A549 (cell line): ENCODE data around the gene TMEM171.

Source experiments
- BHLHE40 ChIP-seq: IDR thresholded peaks from 2 replicates; pipeline ENCODE4 v1.6.1; 2012; ENCODE audit warnings: low read depth, low read length, inconsistent platforms
- CBX8 ChIP-seq: fragments of 200-600 bp; sonication (generic); IDR thresholded peaks from 2 replicates; pipeline ENCODE4 v1.6.1; 2016
- HOXB13 ChIP-seq: fragments of 250-450 bp; sonication (Bioruptor Pico); IDR thresholded peaks from 2 replicates; pipeline ENCODE4 v1.5.0; 2020; ENCODE audit warnings: low read depth, mild to moderate bottlenecking, moderate library complexity
- KDM1A ChIP-seq: fragments of 200-600 bp; sonication (generic); IDR thresholded peaks from 2 replicates; pipeline ENCODE4 v1.6.1; 2016; ENCODE audit warnings: low read depth, mild to moderate bottlenecking
- MAFK ChIP-seq: fragments of 450-650 bp; IDR thresholded peaks from 2 replicates; pipeline ENCODE4 v1.6.1; 2014; ENCODE audit not compliant: partially characterized antibody
- MYC ChIP-seq: IDR thresholded peaks from 2 replicates; pipeline ENCODE4 v1.6.1; 2012; ENCODE audit warnings: mild to moderate bottlenecking, inconsistent platforms, low read length, improper control_type of control experiment, borderline replicate concordance
- POLR2A ChIP-seq: IDR thresholded peaks from 2 replicates; pipeline ENCODE4 v1.6.1; 2012; ENCODE audit warnings: mild to moderate bottlenecking, low read length
- RAD21 ChIP-seq, 2 experiments: fragments of >200 bp in 1 of 2; sonication (Bioruptor Twin) in 1 of 2; formaldehyde crosslinking in 1 of 2; IDR thresholded peaks in 1 of 2; conservative IDR thresholded peaks in 1 of 2; 2 replicates in 1 of 2; 3 replicates in 1 of 2; pipeline ENCODE4 v1.6.1; 2012 to 2018; ENCODE audit warnings: inconsistent platforms in 1 of 2
- RFX5 ChIP-seq: fragments of 450-650 bp; IDR thresholded peaks from 2 replicates; pipeline ENCODE4 v1.7.1; 2014; ENCODE audit warnings: antibody characterized with exemption, mild to moderate bottlenecking, moderate library complexity
- ZC3H11A ChIP-seq: fragments of 450-650 bp; IDR thresholded peaks from 2 replicates; pipeline ENCODE4 v1.6.1; 2014; ENCODE audit warnings: antibody characterized with exemption, mild to moderate bottlenecking
- ZFP36 ChIP-seq: fragments of 450-650 bp; IDR thresholded peaks from 2 replicates; pipeline ENCODE4 v1.6.1; 2014; ENCODE audit warnings: borderline replicate concordance; ENCODE audit not compliant: partially characterized antibody
- TF ChIP-seq, protein P1 (sequence below): fragments of >200 bp; sonication (Bioruptor Twin); formaldehyde crosslinking; IDR thresholded peaks from 3 replicates; pipeline ENCODE4 v1.5.1; 2016
- TF ChIP-seq, protein P2 (sequence below): IDR thresholded peaks from 2 replicates; pipeline ENCODE4 v1.6.1; 2012
- TF ChIP-seq, protein P3 (sequence below): fragments of >200 bp; sonication (Bioruptor Twin); formaldehyde crosslinking; IDR thresholded peaks from 3 replicates; pipeline ENCODE4 v1.6.1; 2016

DNA sequence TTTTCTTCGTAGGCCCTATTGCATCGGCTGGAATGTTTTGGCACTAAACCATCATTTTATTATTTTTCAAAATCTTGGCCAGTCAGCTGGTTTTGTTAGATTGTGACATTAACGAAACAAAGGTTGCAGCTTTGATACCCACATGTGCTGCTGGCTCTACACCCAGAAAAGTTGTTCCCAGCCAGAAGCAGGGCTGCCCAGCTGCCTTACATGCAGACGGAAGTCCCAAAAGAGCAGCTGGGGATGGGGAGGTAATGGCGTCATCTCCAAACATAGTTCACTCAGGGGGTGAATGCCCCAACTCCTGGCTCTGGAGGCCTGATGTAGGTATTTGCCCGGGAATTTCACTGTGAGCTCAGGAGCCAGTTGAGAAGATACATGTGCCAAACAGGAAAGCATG lies 23.3 kb downstream of the TMEM171 start:
- TF ChIP-seq RAD21 (conservative IDR thresholded peaks at IDR 0.05 in 1 of 2, IDR thresholded peaks at IDR 0.05 in 1 of 2): no peak
- TF ChIP-seq ZC3H11A: no peak
- TF ChIP-seq, protein P1, sequence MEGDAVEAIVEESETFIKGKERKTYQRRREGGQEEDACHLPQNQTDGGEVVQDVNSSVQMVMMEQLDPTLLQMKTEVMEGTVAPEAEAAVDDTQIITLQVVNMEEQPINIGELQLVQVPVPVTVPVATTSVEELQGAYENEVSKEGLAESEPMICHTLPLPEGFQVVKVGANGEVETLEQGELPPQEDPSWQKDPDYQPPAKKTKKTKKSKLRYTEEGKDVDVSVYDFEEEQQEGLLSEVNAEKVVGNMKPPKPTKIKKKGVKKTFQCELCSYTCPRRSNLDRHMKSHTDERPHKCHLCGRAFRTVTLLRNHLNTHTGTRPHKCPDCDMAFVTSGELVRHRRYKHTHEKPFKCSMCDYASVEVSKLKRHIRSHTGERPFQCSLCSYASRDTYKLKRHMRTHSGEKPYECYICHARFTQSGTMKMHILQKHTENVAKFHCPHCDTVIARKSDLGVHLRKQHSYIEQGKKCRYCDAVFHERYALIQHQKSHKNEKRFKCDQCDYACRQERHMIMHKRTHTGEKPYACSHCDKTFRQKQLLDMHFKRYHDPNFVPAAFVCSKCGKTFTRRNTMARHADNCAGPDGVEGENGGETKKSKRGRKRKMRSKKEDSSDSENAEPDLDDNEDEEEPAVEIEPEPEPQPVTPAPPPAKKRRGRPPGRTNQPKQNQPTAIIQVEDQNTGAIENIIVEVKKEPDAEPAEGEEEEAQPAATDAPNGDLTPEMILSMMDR: no peak
- TF ChIP-seq MAFK: no peak
- no peak for TF ChIP-seq ZFP36
- TF ChIP-seq HOXB13 (CRISPR knock-in tag): no peak
- no peak for TF ChIP-seq BHLHE40
- TF ChIP-seq CBX8: no peak
- TF ChIP-seq POLR2A: no peak
- TF ChIP-seq, protein P2, sequence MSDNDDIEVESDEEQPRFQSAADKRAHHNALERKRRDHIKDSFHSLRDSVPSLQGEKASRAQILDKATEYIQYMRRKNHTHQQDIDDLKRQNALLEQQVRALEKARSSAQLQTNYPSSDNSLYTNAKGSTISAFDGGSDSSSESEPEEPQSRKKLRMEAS: no peak
- TF ChIP-seq MYC: no peak
- TF ChIP-seq KDM1A: no peak
- TF ChIP-seq, protein P3, sequence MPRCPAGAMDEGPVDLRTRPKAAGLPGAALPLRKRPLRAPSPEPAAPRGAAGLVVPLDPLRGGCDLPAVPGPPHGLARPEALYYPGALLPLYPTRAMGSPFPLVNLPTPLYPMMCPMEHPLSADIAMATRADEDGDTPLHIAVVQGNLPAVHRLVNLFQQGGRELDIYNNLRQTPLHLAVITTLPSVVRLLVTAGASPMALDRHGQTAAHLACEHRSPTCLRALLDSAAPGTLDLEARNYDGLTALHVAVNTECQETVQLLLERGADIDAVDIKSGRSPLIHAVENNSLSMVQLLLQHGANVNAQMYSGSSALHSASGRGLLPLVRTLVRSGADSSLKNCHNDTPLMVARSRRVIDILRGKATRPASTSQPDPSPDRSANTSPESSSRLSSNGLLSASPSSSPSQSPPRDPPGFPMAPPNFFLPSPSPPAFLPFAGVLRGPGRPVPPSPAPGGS: no peak
- no peak for TF ChIP-seq RFX5
